SU-DHL-6 (cell line): ENCODE data around the gene S100PBP.

ENCODE experiments used
- H2AFZ ChIP-seq: fragments of 200-600 bp; sonication (generic); 2 replicates; pipeline ENCODE4 v1.6.1; 2014; ENCODE audit warnings: low read depth, mild to moderate bottlenecking, moderate library complexity, mixed read lengths, antibody characterized with exemption, low read length; ENCODE audit not compliant: severe bottlenecking
- H3F3A ChIP-seq: fragments of 200-600 bp; shearing (Covaris generic); 2 replicates; pipeline ENCODE4 v1.6.0; 2016; ENCODE audit warnings: antibody characterized with exemption, mild to moderate bottlenecking; ENCODE audit not compliant: insufficient read depth
- H3K27ac ChIP-seq: fragments of 200-600 bp; sonication (generic); 2 replicates; pipeline ENCODE4 v1.5.1; 2016; ENCODE audit warnings: low read depth, mild to moderate bottlenecking, low read length, moderate library complexity, mixed read lengths
- H3K27me3 ChIP-seq: fragments of 200-600 bp; sonication (generic), shearing (Covaris generic); 2 replicates; pipeline ENCODE4 v1.6.0; 2014; ENCODE audit warnings: mild to moderate bottlenecking, low read length
- H3K36me3 ChIP-seq: fragments of 200-600 bp; sonication (generic); 2 replicates; pipeline ENCODE4 v1.6.1; 2014; ENCODE audit warnings: mild to moderate bottlenecking, low read length, mixed read lengths
- H3K4me2 ChIP-seq: fragments of 300-600, 200-600 bp; shearing (Covaris generic), sonication (generic); 2 replicates; pipeline ENCODE4 v1.6.0; 2014; ENCODE audit warnings: low read length, low read depth, mild to moderate bottlenecking; ENCODE audit not compliant: poor library complexity, severe bottlenecking
- H3K4me3 ChIP-seq: fragments of 200-600 bp; sonication (generic); 2 replicates; pipeline ENCODE4 v1.5.1; 2014; ENCODE audit warnings: antibody characterized with exemption, low read length, mild to moderate bottlenecking, mixed read lengths; ENCODE audit not compliant: insufficient read depth, poor library complexity, severe bottlenecking
- H3K79me2 ChIP-seq: fragments of 200-600 bp; sonication (generic); 2 replicates; pipeline ENCODE4 v1.6.1; 2014; ENCODE audit warnings: mild to moderate bottlenecking, low read length, moderate library complexity; ENCODE audit not compliant: insufficient read depth
- H3K9ac ChIP-seq: fragments of 200-600 bp; sonication (generic); 2 replicates; pipeline ENCODE4 v1.7.0; 2014; ENCODE audit warnings: mild to moderate bottlenecking, low read length
- H3K9me2 ChIP-seq: fragments of 200-600 bp; sonication (generic); replicated peaks from 2 replicates; pipeline ENCODE4 v1.6.1; 2014; ENCODE audit warnings: low read length; ENCODE audit not compliant: insufficient read depth
- H3K9me3 ChIP-seq: fragments of 200-600 bp; sonication (generic); 2 replicates; pipeline ENCODE4 v1.6.1; 2014; ENCODE audit warnings: low read length, mixed read lengths; ENCODE audit not compliant: insufficient read depth
- H4K20me1 ChIP-seq: fragments of 200-600 bp; sonication (generic); 2 replicates; pipeline ENCODE4 v1.6.1; 2014; ENCODE audit warnings: low read depth, mild to moderate bottlenecking, antibody characterized with exemption, low read length, moderate library complexity, mixed read lengths
- CTCF ChIP-seq: fragments of 200-600 bp; sonication (generic); IDR thresholded peaks from one replicate; pipeline ENCODE4 v1.5.1; 2017; ENCODE audit warnings: antibody characterized with exemption, mild to moderate bottlenecking, low read length, moderate library complexity; ENCODE audit not compliant: insufficient read depth, poor library complexity, severe bottlenecking
- EZH2phosphoT487 ChIP-seq: fragments of 200-600 bp; sonication (generic), shearing (Covaris generic); conservative IDR thresholded peaks from 2 replicates; pipeline ENCODE4 v1.6.1; 2018; ENCODE audit warnings: mild to moderate bottlenecking, antibody characterized with exemption, low read length, moderate library complexity, mixed read lengths

Gene S100PBP

DNA sequence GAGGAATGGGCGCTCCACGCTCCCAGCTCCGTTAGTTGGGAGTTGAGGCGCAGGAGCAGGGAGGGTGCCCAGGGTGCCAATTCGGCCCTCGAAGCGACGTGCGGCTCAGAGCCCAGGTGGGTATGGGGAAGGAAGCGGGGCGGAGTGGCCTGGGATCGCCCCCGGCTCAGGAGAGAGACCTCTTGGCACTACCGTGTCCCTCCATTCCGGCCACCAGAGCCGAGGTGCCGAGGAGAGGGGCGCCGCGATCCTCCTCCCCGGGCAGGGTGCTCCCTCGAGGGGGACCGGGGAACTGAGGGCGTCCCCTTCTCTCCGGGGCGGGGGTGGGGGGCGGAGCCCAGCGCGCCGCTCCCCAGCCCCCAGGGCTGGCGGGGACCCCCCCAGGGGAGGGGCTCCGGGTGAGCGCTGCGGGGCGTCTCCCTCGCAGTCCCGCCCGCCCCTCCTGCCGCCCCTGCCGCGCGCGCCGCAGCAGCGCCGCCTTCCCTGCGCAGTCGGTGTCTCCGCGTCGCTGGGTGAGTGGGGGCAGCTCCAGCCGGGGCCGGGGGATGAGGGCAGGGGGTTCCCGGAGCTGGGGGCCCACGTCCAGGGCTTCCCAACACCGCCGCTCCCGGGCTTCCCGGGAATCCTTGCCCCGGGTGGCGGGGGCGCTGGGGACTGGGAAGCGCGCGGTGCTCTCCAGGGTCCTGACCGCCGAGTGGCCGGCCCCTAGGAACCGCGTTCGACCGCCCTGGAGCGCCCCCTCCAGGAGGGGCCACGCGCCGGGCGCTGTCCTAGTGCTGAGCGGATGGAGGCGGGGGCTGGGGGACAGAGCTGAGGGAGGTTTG is 68.8 kb downstream of the S100PBP start, which contains the start of gene HPCA:
HPCA (plus strand) TSS at position 488 of the 824 bp plus-strand sequence. CDS start 2,408 bp downstream, outside the sequence.
- H3K4me3 ChIP-seq, result no peak within 1 kb of the TSS

DNA sequence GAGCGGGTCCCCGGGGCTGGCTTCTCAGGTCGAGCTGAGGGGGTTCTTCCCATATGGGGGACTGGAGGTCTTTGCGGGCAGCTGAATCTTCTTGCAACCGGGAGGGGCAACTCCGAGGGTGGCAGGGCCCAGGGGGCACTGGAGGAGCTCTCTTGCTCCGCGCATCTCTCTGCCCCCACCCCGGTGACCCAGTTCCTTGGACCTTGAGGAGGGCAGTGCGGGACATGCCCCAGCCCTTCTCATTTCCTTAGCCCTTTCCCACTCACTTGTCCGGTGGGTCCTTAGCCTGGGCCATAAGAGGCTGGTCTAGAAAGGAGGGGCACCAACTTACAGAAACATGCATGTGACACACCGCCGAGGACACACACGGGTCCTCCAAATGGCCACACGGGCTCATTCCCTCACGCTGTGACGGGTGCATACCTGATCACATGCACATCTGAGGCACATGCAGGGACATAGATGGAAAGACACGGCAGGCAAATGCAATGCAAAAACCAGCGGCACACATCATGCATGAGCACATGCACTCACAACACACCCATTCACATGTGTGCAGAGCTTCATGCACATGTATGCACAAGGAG is 69.5 kb downstream of the S100PBP start:
- TF ChIP-seq CTCF (no peak), EZH2phosphoT487 (no peak)
- H3K27ac ChIP-seq, result no peak overlapping the region
- H4K20me1 ChIP-seq, result no peaks in the 10 kb centered on the region
- H3K36me3 ChIP-seq, result no peaks in the 10 kb centered on the region
- H3F3A ChIP-seq, result no peaks in the 10 kb centered on the region
- no peak overlapping the region for H2AFZ ChIP-seq
- H3K4me3 ChIP-seq, result no peak overlapping the region
- H3K79me2 ChIP-seq, result no peaks in the 10 kb centered on the region
- H3K9ac ChIP-seq, result no peak overlapping the region
- no peaks in the 10 kb centered on the region for H3K27me3 ChIP-seq
- no peaks in the 10 kb centered on the region for H3K9me3 ChIP-seq
- H3K4me2 ChIP-seq, result no peak overlapping the region
- no peaks in the 10 kb centered on the region for H3K9me2 ChIP-seq

More for the DNA sequence above, 68.8 kb downstream of the S100PBP start, which contains the start of gene HPCA:
- Histone ChIP-seq H3F3A (no peaks in the 10 kb centered on the region), H3K9me2 (no peaks in the 10 kb centered on the region), H2AFZ (no peak within 1 kb of the TSS), H3K27me3 (no peaks in the 10 kb centered on the region), H3K27ac (no peak within 1 kb of the TSS), H3K79me2 (no peaks in the 10 kb centered on the region), H3K36me3 (no peaks in the 10 kb centered on the region), H3K9me3 (no peaks in the 10 kb centered on the region), H4K20me1 (no peaks in the 10 kb centered on the region), H3K9ac (no peak within 1 kb of the TSS), H3K4me2 (no peak within 1 kb of the TSS)
- peak; percentile 22 for TF ChIP-seq CTCF
- no peak for TF ChIP-seq EZH2phosphoT487

- Histone ChIP-seq H3K9ac (no peak overlapping the region), H3K9me3 (no peaks in the 10 kb centered on the region), H3F3A (no peaks in the 10 kb centered on the region), H3K4me3 (no peak overlapping the region), H4K20me1 (no peaks in the 10 kb centered on the region), H2AFZ (no peak overlapping the region), H3K79me2 (no peaks in the 10 kb centered on the region), H3K27me3 (no peaks in the 10 kb centered on the region), H3K27ac (no peak overlapping the region), H3K4me2 (no peak overlapping the region), H3K36me3 (no peaks in the 10 kb centered on the region), H3K9me2 (no peaks in the 10 kb centered on the region)
- no peak for TF ChIP-seq CTCF
- no peak for TF ChIP-seq EZH2phosphoT487
These were observed 70.2 kb downstream of the S100PBP start for GRCh38 chr1:32887623-32888022.
